ENCODE results near the gene TEX264.

TEX264 gene

DNA sequence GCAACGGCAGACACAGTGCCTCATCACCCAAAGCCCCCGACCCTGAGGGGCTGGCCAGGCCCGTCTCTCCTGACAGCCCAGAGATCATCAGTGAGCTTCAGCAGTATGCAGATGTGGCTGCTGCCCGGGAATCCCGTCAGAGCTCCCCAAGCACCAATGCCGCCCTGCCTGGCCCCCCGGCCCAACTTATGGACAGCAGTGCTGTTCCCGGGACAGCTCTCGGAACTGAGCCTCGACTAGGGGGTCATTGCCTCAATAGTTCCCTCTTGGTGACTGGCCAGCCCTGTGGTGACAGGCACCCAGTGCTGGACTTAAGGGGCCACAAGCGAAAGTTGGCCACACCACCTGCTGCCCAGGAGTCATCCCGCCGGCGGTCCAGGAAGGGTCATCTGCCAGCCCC is 8.6 kb upstream of the TEX264 start:
- Mint-ChIP-seq H3K36me3 (ENCODE audit: low read depth) (peaks cover 65% of the 10 kb centered on the region), H3K27me3 (ENCODE audit: low read depth, poor library complexity) (peaks cover 4% of the 10 kb centered on the region), H3K4me3 (no peak overlapping the region), H3K4me1 (no peaks in the 10 kb centered on the region), H3K9me3 (no peaks in the 10 kb centered on the region), H3K27ac (no peak overlapping the region)
- no peak for DNase-seq
- TF ChIP-seq, protein P1, sequence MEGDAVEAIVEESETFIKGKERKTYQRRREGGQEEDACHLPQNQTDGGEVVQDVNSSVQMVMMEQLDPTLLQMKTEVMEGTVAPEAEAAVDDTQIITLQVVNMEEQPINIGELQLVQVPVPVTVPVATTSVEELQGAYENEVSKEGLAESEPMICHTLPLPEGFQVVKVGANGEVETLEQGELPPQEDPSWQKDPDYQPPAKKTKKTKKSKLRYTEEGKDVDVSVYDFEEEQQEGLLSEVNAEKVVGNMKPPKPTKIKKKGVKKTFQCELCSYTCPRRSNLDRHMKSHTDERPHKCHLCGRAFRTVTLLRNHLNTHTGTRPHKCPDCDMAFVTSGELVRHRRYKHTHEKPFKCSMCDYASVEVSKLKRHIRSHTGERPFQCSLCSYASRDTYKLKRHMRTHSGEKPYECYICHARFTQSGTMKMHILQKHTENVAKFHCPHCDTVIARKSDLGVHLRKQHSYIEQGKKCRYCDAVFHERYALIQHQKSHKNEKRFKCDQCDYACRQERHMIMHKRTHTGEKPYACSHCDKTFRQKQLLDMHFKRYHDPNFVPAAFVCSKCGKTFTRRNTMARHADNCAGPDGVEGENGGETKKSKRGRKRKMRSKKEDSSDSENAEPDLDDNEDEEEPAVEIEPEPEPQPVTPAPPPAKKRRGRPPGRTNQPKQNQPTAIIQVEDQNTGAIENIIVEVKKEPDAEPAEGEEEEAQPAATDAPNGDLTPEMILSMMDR (IDR thresholded peaks at IDR 0.05) = no peak

DNA sequence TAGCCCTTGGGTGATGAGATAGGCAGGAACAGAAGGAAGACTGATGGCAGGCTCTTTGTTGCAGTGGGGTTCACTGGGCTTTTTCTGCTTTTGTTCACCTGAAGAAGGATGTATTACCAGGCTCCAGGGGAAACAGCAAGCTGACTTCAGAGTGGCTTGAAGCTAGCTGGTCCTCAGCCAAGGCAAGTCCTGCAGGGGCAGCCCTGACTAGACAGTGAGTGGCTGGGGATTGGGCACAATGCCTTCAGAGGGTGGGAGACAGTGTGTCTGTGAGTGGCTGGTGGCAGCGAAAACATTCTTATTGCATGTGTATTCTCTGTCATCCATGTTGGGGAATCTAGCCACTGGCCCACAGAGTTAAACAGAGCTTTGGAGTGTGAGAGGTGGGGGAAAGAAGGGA is 2.3 kb upstream of the TEX264 start:
- peaks cover 8% of the 10 kb centered on the region for H3K36me3 Mint-ChIP-seq (ENCODE audit: low read depth)
- no peak for DNase-seq
- H3K9me3 Mint-ChIP-seq = no peaks in the 10 kb centered on the region
- peaks cover 34% of the 10 kb centered on the region for H3K4me1 Mint-ChIP-seq
- TF ChIP-seq, protein P1 (IDR thresholded peaks at IDR 0.05) = no peak
- H3K4me3 Mint-ChIP-seq = no peak overlapping the region
- H3K27ac Mint-ChIP-seq = peak overlapping the region; percentile 11
- peaks cover 18% of the 10 kb centered on the region for H3K27me3 Mint-ChIP-seq (ENCODE audit: low read depth, poor library complexity)

DNA sequence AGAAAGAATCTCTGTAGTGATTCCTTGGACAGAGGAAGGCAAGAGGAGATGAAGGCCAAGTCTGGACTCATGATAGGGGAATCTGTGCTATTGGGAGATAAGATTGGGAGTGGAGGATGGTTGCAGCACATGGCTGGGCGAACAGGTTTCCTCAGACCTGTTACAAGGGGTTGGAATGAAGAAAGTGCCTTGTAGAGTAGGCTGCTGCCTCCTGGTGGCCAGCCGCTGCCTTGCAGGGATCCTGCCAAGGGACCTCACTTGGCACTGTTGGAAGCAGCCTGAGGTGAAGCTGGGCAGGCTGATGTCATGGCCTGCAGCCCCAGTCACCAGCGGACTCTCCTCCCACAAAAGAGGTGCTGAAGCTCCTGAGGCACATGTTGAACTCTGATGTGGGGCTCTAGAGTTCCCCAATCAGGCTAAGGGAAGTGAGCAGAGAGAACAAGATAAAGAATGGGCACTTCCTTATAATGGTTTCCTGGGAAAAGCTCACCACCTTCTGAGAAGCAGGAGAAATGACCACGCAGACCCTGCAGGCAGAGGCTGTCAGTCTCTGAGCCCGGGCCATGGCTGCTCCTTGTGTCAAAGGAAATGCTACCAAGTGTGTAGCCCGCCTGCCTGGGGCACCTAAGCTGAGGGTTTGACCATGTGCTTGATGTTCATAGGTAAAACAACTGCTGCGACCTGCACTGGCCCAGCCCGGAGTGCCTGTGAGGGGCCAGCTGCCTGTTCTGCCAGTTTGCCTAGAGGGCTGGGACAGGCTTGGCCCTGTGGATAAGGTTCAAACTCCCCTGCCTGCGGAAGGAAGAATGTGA is 1.6 kb upstream of the TEX264 start:
- Mint-ChIP-seq H3K36me3 (ENCODE audit: low read depth) (peaks cover 3% of the 10 kb centered on the region), H3K27me3 (ENCODE audit: low read depth, poor library complexity) (peaks cover 18% of the 10 kb centered on the region), H3K9me3 (no peaks in the 10 kb centered on the region), H3K4me1 (peaks cover 40% of the 10 kb centered on the region), H3K4me3 (peak overlapping the region; percentile 69), H3K27ac (no peak overlapping the region)
- TF ChIP-seq, protein P1 (IDR thresholded peaks at IDR 0.05) = peak; percentile 97
- peak; percentile 92 for DNase-seq

DNA sequence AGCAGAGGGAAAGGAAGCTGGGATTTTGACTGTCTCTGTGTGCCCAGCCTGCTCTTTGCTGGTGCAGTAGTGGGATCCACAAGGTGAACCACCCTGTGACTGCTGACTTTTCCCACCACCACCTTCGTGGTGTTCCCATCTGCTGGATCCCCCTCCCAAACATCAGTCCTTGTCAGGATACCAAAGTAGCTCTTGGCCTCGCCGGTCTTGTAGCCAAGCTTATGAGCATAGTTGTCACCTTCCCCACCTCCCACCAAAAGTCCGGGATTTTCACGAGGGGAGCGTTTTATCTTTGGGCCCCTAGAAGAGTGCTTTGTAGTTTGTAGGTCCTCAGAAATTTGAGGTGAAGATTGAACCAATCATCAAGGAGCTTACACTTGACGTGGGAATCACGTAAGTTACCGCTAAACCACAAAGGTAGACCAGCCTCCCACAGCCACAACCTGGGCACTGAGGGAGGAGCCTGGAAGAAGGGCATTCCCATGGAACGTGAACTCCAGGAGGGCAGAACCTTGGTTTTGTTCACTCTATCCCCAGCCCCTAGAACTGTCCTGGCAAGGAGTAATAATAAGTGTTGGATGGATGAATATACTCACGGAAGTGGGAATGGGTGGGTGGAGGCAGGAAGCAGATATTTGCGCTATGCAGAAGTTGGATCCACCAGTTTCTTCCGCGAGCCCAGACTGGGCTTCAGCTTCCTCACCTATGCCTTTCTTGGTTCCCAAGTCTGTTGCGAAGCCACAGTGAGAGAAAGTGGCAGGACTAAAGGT is 814 bp upstream of the TEX264 start:
- no peaks in the 10 kb centered on the region for H3K9me3 Mint-ChIP-seq
- H3K36me3 Mint-ChIP-seq (ENCODE audit: low read depth) = peaks cover 4% of the 10 kb centered on the region
- peaks cover 18% of the 10 kb centered on the region for H3K27me3 Mint-ChIP-seq (ENCODE audit: low read depth, poor library complexity)
- H3K27ac Mint-ChIP-seq = no peak overlapping the region
- peak overlapping the region; percentile 64 for H3K4me3 Mint-ChIP-seq
- H3K4me1 Mint-ChIP-seq = peaks cover 45% of the 10 kb centered on the region
- DNase-seq = no peak
- TF ChIP-seq, protein P1 (IDR thresholded peaks at IDR 0.05) = no peak

DNA sequence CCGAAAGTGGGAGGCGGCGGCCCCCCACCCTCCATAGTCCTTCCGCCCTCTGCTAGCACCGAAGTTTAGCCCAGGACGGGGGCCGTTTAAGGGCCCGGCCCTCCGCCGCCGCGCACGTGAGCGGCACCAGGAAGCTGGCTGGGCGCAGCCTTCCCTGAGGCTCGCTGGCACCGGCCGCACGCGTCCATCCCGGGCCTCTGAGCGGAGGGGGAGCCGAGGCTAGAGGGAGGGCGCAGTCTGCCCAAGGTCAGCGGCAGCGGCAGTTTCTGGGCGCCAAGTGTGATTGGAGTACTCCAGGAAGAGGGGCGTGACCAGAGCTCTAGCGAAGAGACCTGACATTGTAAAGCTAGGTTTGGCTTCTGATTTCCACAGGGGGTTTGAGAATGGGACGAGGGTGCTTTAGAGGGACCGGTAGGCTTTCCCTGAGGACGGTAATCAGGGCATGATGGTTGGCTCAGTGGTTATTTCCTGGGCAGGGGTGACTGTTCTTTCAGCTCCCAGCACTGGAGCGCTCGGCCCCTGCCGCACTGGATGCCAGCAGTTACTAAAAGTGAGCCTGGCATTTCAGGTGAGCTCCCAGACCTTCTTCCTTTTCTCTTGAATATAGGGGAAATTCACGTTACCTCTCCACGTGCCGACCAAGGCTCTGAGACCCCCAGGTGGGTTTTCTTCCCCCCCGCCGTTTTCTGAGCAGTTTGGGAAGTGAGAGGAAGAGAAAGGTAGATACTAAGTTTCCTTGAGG is 853 bp downstream of the TEX264 start:
- DNase-seq = peak; percentile 76
- H3K27ac Mint-ChIP-seq = peak overlapping the region; percentile 48
- peak overlapping the region; percentile 88 for H3K4me3 Mint-ChIP-seq

More for the DNA sequence above, 853 bp downstream of the TEX264 start:
- Mint-ChIP-seq H3K27me3 (ENCODE audit: low read depth, poor library complexity) (peaks cover 18% of the 10 kb centered on the region), H3K36me3 (ENCODE audit: low read depth) (peaks cover 4% of the 10 kb centered on the region), H3K9me3 (no peaks in the 10 kb centered on the region), H3K4me1 (peaks cover 45% of the 10 kb centered on the region)
- TF ChIP-seq, protein P1 (IDR thresholded peaks at IDR 0.05) = no peak
